Measurements from ENCODE around the gene SCG5. TPM values are rescaled to one million over a fixed set of nuclear protein-coding genes. Genes with fewer than 3 reads are reported as not detected.
"Not testable (repeated sequence)": the region's sequence is repeated elsewhere in the genome, so short reads cannot be mapped to it uniquely, and the experiment has no call there.

The SCG5 gene
- total and polyA plus RNA-seq, 2 donors (not counting 1 experiment from before 2014, with no cell fraction given): 0.18 TPM; not detected in 1

- H3K4me3 Mint-ChIP-seq; H3K27me3 Mint-ChIP-seq; H3K79me2 ChIP-seq (ENCODE audit: control insufficient read depth, insufficient read depth, low read length); H3K27ac Mint-ChIP-seq; intact Hi-C loops (cut with micrococcal nuclease); H3K9ac ChIP-seq (ENCODE audit: low read length); H3K36me3 ChIP-seq (replicated peaks in 1 of 2; ENCODE audit: control extremely low read depth in 1 of 2, control insufficient read depth in 1 of 2, extremely low read depth in 1 of 2, insufficient read depth in 2 of 2, low read length in 1 of 2); H3K4me1 ChIP-seq (ENCODE audit: control insufficient read depth in 2 of 2, insufficient read depth in 2 of 2, low read length in 2 of 2); POLR2A ChIA-PET; H3K4me1 Mint-ChIP-seq; H3K4me3 ChIP-seq (ENCODE audit: control extremely low read depth in 1 of 5, extremely low read depth in 1 of 5, insufficient read depth in 1 of 5, low read depth in 2 of 5, low read length in 4 of 5); H3K9me3 ChIP-seq (ENCODE audit: control extremely low read depth in 1 of 3, control insufficient read depth in 2 of 3, insufficient read depth in 1 of 3, low read length in 2 of 3); H2AFZ ChIP-seq (ENCODE audit: insufficient read depth, low read depth, low read length, poor library complexity, severe bottlenecking); H3K27me3 ChIP-seq (replicated peaks in 1 of 4; ENCODE audit: control extremely low read depth in 1 of 4, control insufficient read depth in 3 of 4, insufficient read depth in 4 of 4, low read length in 3 of 4); H3K27ac ChIP-seq (ENCODE audit: low read length in 2 of 2); ATAC-seq (ENCODE audit: low read depth); H3K4me2 ChIP-seq (replicated peaks; ENCODE audit: low read depth, low read length, poor library complexity, severe bottlenecking); CTCF ChIA-PET; H4K20me1 ChIP-seq (ENCODE audit: control insufficient read depth, insufficient read depth, low read length, poor library complexity, severe bottlenecking); H3K9me3 Mint-ChIP-seq (ENCODE audit: insufficient read depth): not testable (repeated sequence)
- peak; percentile 27 for DNase-seq
- no CpG with 5 or more reads among the region's 3 CpGs for WGBS (ENCODE audit: insufficient coverage)
- peak; percentile 53 for TF ChIP-seq CTCF (IDR thresholded peaks at IDR 0.05)
Observed at GRCh38 chr15:32610719-32611118, 30.8 kb upstream of the SCG5 start.

GRCh38 chr15:32614712-32615050 lies 26.8 kb upstream of the SCG5 start:
- intact Hi-C loops (cut with micrococcal nuclease); DNase-seq: not testable (repeated sequence)
- peaks cover 19% of the 10 kb centered on the region for H3K4me1 Mint-ChIP-seq

GRCh38 chr15:32615051-32615870 lies 26.2 kb upstream of the SCG5 start, which contains the start of gene ARHGAP11A:
Gene ARHGAP11A (plus strand): TSS chr15:32615504. CDS start chr15:32616212, 708 bp downstream.
- peak within 1 kb of the TSS; percentile 87 for H3K27ac Mint-ChIP-seq
- H3K36me3 ChIP-seq (replicated peaks in 1 of 2; ENCODE audit: control extremely low read depth in 1 of 2, control insufficient read depth in 1 of 2, extremely low read depth in 1 of 2, insufficient read depth in 2 of 2, low read length in 1 of 2); POLR2A ChIA-PET; H4K20me1 ChIP-seq (ENCODE audit: control insufficient read depth, insufficient read depth, low read length, poor library complexity, severe bottlenecking); H3K79me2 ChIP-seq (ENCODE audit: control insufficient read depth, insufficient read depth, low read length); intact Hi-C loops (cut with micrococcal nuclease); H3K4me1 ChIP-seq (ENCODE audit: control insufficient read depth in 2 of 2, insufficient read depth in 2 of 2, low read length in 2 of 2); H3K9me3 Mint-ChIP-seq (ENCODE audit: insufficient read depth); H3K27me3 Mint-ChIP-seq; H3K9me3 ChIP-seq (ENCODE audit: control extremely low read depth in 1 of 3, control insufficient read depth in 2 of 3, insufficient read depth in 1 of 3, low read length in 2 of 3); H3K27me3 ChIP-seq (replicated peaks in 1 of 4; ENCODE audit: control extremely low read depth in 1 of 4, control insufficient read depth in 3 of 4, insufficient read depth in 4 of 4, low read length in 3 of 4); CTCF ChIA-PET: not testable (repeated sequence)
- H3K4me1 Mint-ChIP-seq: peaks cover 19% of the 10 kb centered on the region
- WGBS (ENCODE audit: insufficient coverage): 0% methylated on average over 14 of the region's 43 CpGs
- Histone ChIP-seq H3K4me3 (ENCODE audit: control extremely low read depth in 1 of 5, extremely low read depth in 1 of 5, insufficient read depth in 1 of 5, low read depth in 2 of 5, low read length in 4 of 5) (peak within 1 kb of the TSS; percentile 44 to 73 (median 63)), H2AFZ (ENCODE audit: insufficient read depth, low read depth, low read length, poor library complexity, severe bottlenecking) (peak within 1 kb of the TSS; percentile 90), H3K9ac (ENCODE audit: low read length) (peak within 1 kb of the TSS; percentile 77), H3K4me2 (replicated peaks; ENCODE audit: low read depth, low read length, poor library complexity, severe bottlenecking) (peak within 1 kb of the TSS; percentile 63), H3K27ac (ENCODE audit: low read length in 2 of 2) (peak within 1 kb of the TSS in 1 of 2 donors; percentile 65)
- ATAC-seq (ENCODE audit: low read depth) (peak; percentile 89), DNase-seq (peak; percentile 92)
- peak within 1 kb of the TSS; percentile 98 for H3K4me3 Mint-ChIP-seq

More at GRCh38 chr15:32614712-32615050, 26.8 kb upstream of the SCG5 start:
- CTCF ChIA-PET; POLR2A ChIA-PET; H3K36me3 ChIP-seq (replicated peaks in 1 of 2; ENCODE audit: control extremely low read depth in 1 of 2, control insufficient read depth in 1 of 2, extremely low read depth in 1 of 2, insufficient read depth in 2 of 2, low read length in 1 of 2); H4K20me1 ChIP-seq (ENCODE audit: control insufficient read depth, insufficient read depth, low read length, poor library complexity, severe bottlenecking); H3K27me3 Mint-ChIP-seq; H3K4me1 ChIP-seq (ENCODE audit: control insufficient read depth in 2 of 2, insufficient read depth in 2 of 2, low read length in 2 of 2); H3K9me3 Mint-ChIP-seq (ENCODE audit: insufficient read depth); H3K27me3 ChIP-seq (replicated peaks in 1 of 4; ENCODE audit: control extremely low read depth in 1 of 4, control insufficient read depth in 3 of 4, insufficient read depth in 4 of 4, low read length in 3 of 4); H3K79me2 ChIP-seq (ENCODE audit: control insufficient read depth, insufficient read depth, low read length); H3K9me3 ChIP-seq (ENCODE audit: control extremely low read depth in 1 of 3, control insufficient read depth in 2 of 3, insufficient read depth in 1 of 3, low read length in 2 of 3): not testable (repeated sequence)
- H2AFZ ChIP-seq (ENCODE audit: insufficient read depth, low read depth, low read length, poor library complexity, severe bottlenecking): peak overlapping the region; percentile 90
- H3K4me2 ChIP-seq (replicated peaks; ENCODE audit: low read depth, low read length, poor library complexity, severe bottlenecking): peak overlapping the region; percentile 28
- WGBS (ENCODE audit: insufficient coverage): no CpG with 5 or more reads among the region's 16 CpGs
- H3K9ac ChIP-seq (ENCODE audit: low read length): peak overlapping the region; percentile 77
- peak overlapping the region; percentile 98 for H3K4me3 Mint-ChIP-seq
- peak overlapping the region; percentile 44 to 73 (median 63) for H3K4me3 ChIP-seq (ENCODE audit: control extremely low read depth in 1 of 5, extremely low read depth in 1 of 5, insufficient read depth in 1 of 5, low read depth in 2 of 5, low read length in 4 of 5)
- peak overlapping the region; percentile 87 for H3K27ac Mint-ChIP-seq
- ATAC-seq (ENCODE audit: low read depth): peak; percentile 3
- H3K27ac ChIP-seq (ENCODE audit: low read length in 2 of 2): peak overlapping the region in 1 of 2 donors; percentile 65
